ENCODE measurements around the gene REN. TPM values are rescaled to one million over a fixed set of nuclear protein-coding genes. Genes with fewer than 3 reads are reported as not detected.

Gene REN
- total RNA-seq, 1 donor from 2014 or later: not detected

GRCh38 chr1:204110894-204111633, 55.1 kb downstream of the REN start:
- no peak for DNase-seq (ENCODE audit: low read depth in 2 of 2)

- peak; percentile 61 to 93 for DNase-seq (ENCODE audit: low read depth in 2 of 2)
These were observed 57.6 kb downstream of the REN start for GRCh38 chr1:204108312-204109141.

- DNase-seq (ENCODE audit: low read depth in 2 of 2): no peak
These were observed 58.2 kb downstream of the REN start for GRCh38 chr1:204107892-204108291.

GRCh38 chr1:204106825-204107224, 59.3 kb downstream of the REN start:
- no peak for DNase-seq (ENCODE audit: low read depth in 2 of 2)

- DNase-seq (ENCODE audit: low read depth in 2 of 2): no peak
These were observed 61.0 kb downstream of the REN start for GRCh38 chr1:204105131-204105515.

Other genes starting within 250 kb of the REN start
- 5.7 and 6.7 TPM in 2 replicates for gene SOX13, start 93.2 kb downstream of the REN start, total RNA-seq
- gene ETNK2, start 14.3 kb downstream of the REN start, total RNA-seq: 6.9 and 9.4 TPM in 2 replicates
- gene KISS1, start 30.2 kb upstream of the REN start, total RNA-seq: 0.22 and 0.40 TPM in 2 replicates
- under 0.01 TPM in 2 replicates for gene GOLT1A, start 47.7 kb upstream of the REN start, total RNA-seq
- gene PLEKHA6, start 193.6 kb upstream of the REN start, total RNA-seq: 0.40 and 0.65 TPM in 2 replicates
- gene PPP1R15B, start 245.5 kb upstream of the REN start, total RNA-seq: 15.3 and 21.0 TPM in 2 replicates